ENCODE results near the gene GPR183.

GPR183 gene

GRCh38 chr13:99347335-99347878 lies 40.2 kb upstream of the GPR183 start:
- no CpG with 5 or more reads among the region's 6 CpGs for WGBS, 2 donors (ENCODE audit: extremely low coverage in 2 of 2, insufficient read length in 2 of 2, insufficient replicate concordance in 1 of 2)

DNA sequence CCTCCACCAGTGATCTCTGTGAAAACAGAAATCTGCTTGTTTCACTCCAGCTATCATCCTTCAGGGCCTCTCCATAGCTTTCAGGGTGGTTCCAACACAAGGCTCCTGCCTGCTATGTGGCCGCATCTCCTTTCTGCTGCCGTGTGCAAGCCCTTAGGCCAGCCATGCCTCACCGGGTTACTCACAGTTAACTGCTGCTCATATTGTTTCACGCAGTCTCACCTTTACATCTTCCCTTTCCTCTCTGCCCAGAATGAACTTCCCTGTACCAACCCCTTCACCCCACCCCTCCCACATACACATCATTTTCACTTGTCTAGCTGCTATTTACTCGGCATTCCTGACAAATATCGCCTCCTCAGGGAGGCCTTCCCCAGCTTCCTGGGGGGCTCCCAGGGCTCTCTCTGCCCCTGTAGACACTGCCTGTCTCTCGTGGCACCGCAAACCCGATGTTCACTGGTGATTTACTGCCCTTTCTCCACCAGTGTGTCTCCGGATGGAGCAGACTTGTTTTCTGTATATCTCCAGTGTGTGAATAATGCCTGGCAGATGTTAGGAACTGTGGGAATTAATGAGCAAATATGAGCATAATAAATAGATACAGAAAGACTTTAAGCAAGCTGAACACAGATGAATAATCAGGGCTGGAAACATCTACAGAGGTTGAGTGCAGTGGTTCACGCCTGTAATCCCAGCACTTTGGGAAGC lies 39.3 kb upstream of the GPR183 start:
- Histone ChIP-seq H3K4me3 (ENCODE audit: low read length in 2 of 2) (no peak overlapping the region), H3K23ac (ENCODE audit: low read depth, low read length, poor library complexity) (no peak overlapping the region), H3K9me3 (replicated peaks in 1 of 2; ENCODE audit: control insufficient read depth in 2 of 2, insufficient read depth in 1 of 2, low read depth in 1 of 2, low read length in 2 of 2) (no peaks in the 10 kb centered on the region), H2BK120ac (ENCODE audit: low read depth, low read length) (no peak overlapping the region), H2AFZ (ENCODE audit: low read length) (no peak overlapping the region), H3K14ac (ENCODE audit: low read length) (no peak overlapping the region), H4K8ac (ENCODE audit: low read depth, low read length) (no peak overlapping the region), H3K4ac (ENCODE audit: low read length) (no peak overlapping the region), H2BK5ac (ENCODE audit: low read length) (no peak overlapping the region), H3K4me1 (ENCODE audit: control insufficient read depth in 2 of 2, insufficient read depth in 1 of 2, low read depth in 1 of 2, low read length in 2 of 2) (no peaks in the 10 kb centered on the region), H3K4me2 (ENCODE audit: insufficient read depth, low read length, poor library complexity, severe bottlenecking) (no peak overlapping the region), H3K36me3 (replicated peaks in 1 of 2; ENCODE audit: control insufficient read depth in 2 of 2, insufficient read depth in 2 of 2, low read length in 2 of 2) (peaks cover 15 to 73% of the 10 kb centered on the region in 2 donors), H3K79me1 (ENCODE audit: low read depth, low read length) (no peaks in the 10 kb centered on the region), H4K91ac (ENCODE audit: low read depth, low read length, poor library complexity) (no peak overlapping the region), H3K9ac (ENCODE audit: low read depth, low read length, poor library complexity) (no peak overlapping the region), H3K27me3 (ENCODE audit: control insufficient read depth in 3 of 3, insufficient read depth in 3 of 3, low read depth in 1 of 3, low read length in 3 of 3) (no peaks in the 10 kb centered on the region), H3K27ac (replicated peaks; ENCODE audit: low read length) (no peak overlapping the region), H2BK15ac (ENCODE audit: low read length) (no peak overlapping the region), H2AK5ac (ENCODE audit: low read depth, low read length) (no peak overlapping the region), H2BK12ac (ENCODE audit: low read length) (no peak overlapping the region), H3K18ac (ENCODE audit: low read length) (no peak overlapping the region)
- no peak for DNase-seq (ENCODE audit: low spot score)
- WGBS, 2 donors (ENCODE audit: extremely low coverage in 2 of 2, insufficient read length in 2 of 2, insufficient replicate concordance in 1 of 2) = no CpG with 5 or more reads among the region's 11 CpGs

More at GRCh38 chr13:99347335-99347878, 40.2 kb upstream of the GPR183 start:
- H2BK120ac ChIP-seq (ENCODE audit: low read depth, low read length) = no peak overlapping the region
- no peak overlapping the region for H3K9ac ChIP-seq (ENCODE audit: low read depth, low read length, poor library complexity)
- no peaks in the 10 kb centered on the region for H3K27me3 ChIP-seq (ENCODE audit: control insufficient read depth in 3 of 3, insufficient read depth in 3 of 3, low read depth in 1 of 3, low read length in 3 of 3)
- H3K14ac ChIP-seq (ENCODE audit: low read length) = no peak overlapping the region
- H3K4me3 ChIP-seq (ENCODE audit: low read length in 2 of 2) = no peak overlapping the region
- H3K18ac ChIP-seq (ENCODE audit: low read length) = no peak overlapping the region
- H3K79me1 ChIP-seq (ENCODE audit: low read depth, low read length) = no peaks in the 10 kb centered on the region
- H2BK12ac ChIP-seq (ENCODE audit: low read length) = no peak overlapping the region
- no peak overlapping the region for H3K4ac ChIP-seq (ENCODE audit: low read length)
- H4K91ac ChIP-seq (ENCODE audit: low read depth, low read length, poor library complexity) = no peak overlapping the region
- H3K23ac ChIP-seq (ENCODE audit: low read depth, low read length, poor library complexity) = no peak overlapping the region
- no peak overlapping the region for H2BK5ac ChIP-seq (ENCODE audit: low read length)
- H4K8ac ChIP-seq (ENCODE audit: low read depth, low read length) = no peak overlapping the region
- H3K36me3 ChIP-seq (replicated peaks in 1 of 2; ENCODE audit: control insufficient read depth in 2 of 2, insufficient read depth in 2 of 2, low read length in 2 of 2) = peaks cover 10 to 68% of the 10 kb centered on the region in 2 donors
- no peaks in the 10 kb centered on the region for H3K9me3 ChIP-seq (replicated peaks in 1 of 2; ENCODE audit: control insufficient read depth in 2 of 2, insufficient read depth in 1 of 2, low read depth in 1 of 2, low read length in 2 of 2)
- H3K4me2 ChIP-seq (ENCODE audit: insufficient read depth, low read length, poor library complexity, severe bottlenecking) = no peak overlapping the region
- no peak overlapping the region for H2AK5ac ChIP-seq (ENCODE audit: low read depth, low read length)
- no peak for DNase-seq (ENCODE audit: low spot score)
- H2BK15ac ChIP-seq (ENCODE audit: low read length) = no peak overlapping the region
- no peak overlapping the region for H2AFZ ChIP-seq (ENCODE audit: low read length)
- no peaks in the 10 kb centered on the region for H3K4me1 ChIP-seq (ENCODE audit: control insufficient read depth in 2 of 2, insufficient read depth in 1 of 2, low read depth in 1 of 2, low read length in 2 of 2)
- H3K27ac ChIP-seq (replicated peaks; ENCODE audit: low read length) = no peak overlapping the region

GRCh38 chr13:99345345-99345744 lies 38.1 kb upstream of the GPR183 start:
- Histone ChIP-seq H2BK12ac (ENCODE audit: low read length) (no peak overlapping the region), H2BK5ac (ENCODE audit: low read length) (no peak overlapping the region), H3K18ac (ENCODE audit: low read length) (no peak overlapping the region), H3K14ac (ENCODE audit: low read length) (no peak overlapping the region), H2BK15ac (ENCODE audit: low read length) (no peak overlapping the region), H3K4ac (ENCODE audit: low read length) (no peak overlapping the region), H3K4me1 (ENCODE audit: control insufficient read depth in 2 of 2, insufficient read depth in 1 of 2, low read depth in 1 of 2, low read length in 2 of 2) (no peaks in the 10 kb centered on the region), H3K36me3 (replicated peaks in 1 of 2; ENCODE audit: control insufficient read depth in 2 of 2, insufficient read depth in 2 of 2, low read length in 2 of 2) (peaks cover 20 to 79% of the 10 kb centered on the region in 2 donors), H2AK5ac (ENCODE audit: low read depth, low read length) (no peak overlapping the region), H3K27ac (replicated peaks; ENCODE audit: low read length) (no peak overlapping the region), H3K27me3 (ENCODE audit: control insufficient read depth in 3 of 3, insufficient read depth in 3 of 3, low read depth in 1 of 3, low read length in 3 of 3) (no peaks in the 10 kb centered on the region), H4K8ac (ENCODE audit: low read depth, low read length) (no peak overlapping the region), H3K23ac (ENCODE audit: low read depth, low read length, poor library complexity) (no peak overlapping the region), H2BK120ac (ENCODE audit: low read depth, low read length) (no peak overlapping the region), H3K79me1 (ENCODE audit: low read depth, low read length) (no peaks in the 10 kb centered on the region), H3K9me3 (replicated peaks in 1 of 2; ENCODE audit: control insufficient read depth in 2 of 2, insufficient read depth in 1 of 2, low read depth in 1 of 2, low read length in 2 of 2) (no peaks in the 10 kb centered on the region), H4K91ac (ENCODE audit: low read depth, low read length, poor library complexity) (no peak overlapping the region), H3K4me2 (ENCODE audit: insufficient read depth, low read length, poor library complexity, severe bottlenecking) (no peak overlapping the region), H2AFZ (ENCODE audit: low read length) (no peak overlapping the region), H3K9ac (ENCODE audit: low read depth, low read length, poor library complexity) (no peak overlapping the region), H3K4me3 (ENCODE audit: low read length in 2 of 2) (no peak overlapping the region)
- no peak for DNase-seq (ENCODE audit: low spot score)
- WGBS, 2 donors (ENCODE audit: extremely low coverage in 2 of 2, insufficient read length in 2 of 2, insufficient replicate concordance in 1 of 2) = no CpG with 5 or more reads among the region's 5 CpGs

GRCh38 chr13:99344610-99345208 lies 37.5 kb upstream of the GPR183 start:
- Histone ChIP-seq H3K27ac (replicated peaks; ENCODE audit: low read length) (no peak overlapping the region), H3K36me3 (replicated peaks in 1 of 2; ENCODE audit: control insufficient read depth in 2 of 2, insufficient read depth in 2 of 2, low read length in 2 of 2) (peaks cover 20 to 81% of the 10 kb centered on the region in 2 donors)
- DNase-seq (ENCODE audit: low spot score) = no peak

More at GRCh38 chr13:99344610-99345208, 37.5 kb upstream of the GPR183 start:
- H3K14ac ChIP-seq (ENCODE audit: low read length) = no peak overlapping the region
- H3K4me1 ChIP-seq (ENCODE audit: control insufficient read depth in 2 of 2, insufficient read depth in 1 of 2, low read depth in 1 of 2, low read length in 2 of 2) = no peaks in the 10 kb centered on the region
- no peak overlapping the region for H3K4me2 ChIP-seq (ENCODE audit: insufficient read depth, low read length, poor library complexity, severe bottlenecking)
- H3K4me3 ChIP-seq (ENCODE audit: low read length in 2 of 2) = no peak overlapping the region
- no peak overlapping the region for H3K4ac ChIP-seq (ENCODE audit: low read length)
- H2BK5ac ChIP-seq (ENCODE audit: low read length) = no peak overlapping the region
- H2BK15ac ChIP-seq (ENCODE audit: low read length) = no peak overlapping the region
- WGBS, 2 donors (ENCODE audit: extremely low coverage in 2 of 2, insufficient read length in 2 of 2, insufficient replicate concordance in 1 of 2) = no CpG with 5 or more reads among the region's 6 CpGs
- H2AK5ac ChIP-seq (ENCODE audit: low read depth, low read length) = no peak overlapping the region
- no peak overlapping the region for H3K23ac ChIP-seq (ENCODE audit: low read depth, low read length, poor library complexity)
- no peaks in the 10 kb centered on the region for H3K79me1 ChIP-seq (ENCODE audit: low read depth, low read length)
- no peak overlapping the region for H4K91ac ChIP-seq (ENCODE audit: low read depth, low read length, poor library complexity)
- no peak overlapping the region for H3K9ac ChIP-seq (ENCODE audit: low read depth, low read length, poor library complexity)
- H3K27me3 ChIP-seq (ENCODE audit: control insufficient read depth in 3 of 3, insufficient read depth in 3 of 3, low read depth in 1 of 3, low read length in 3 of 3) = no peaks in the 10 kb centered on the region
- H2AFZ ChIP-seq (ENCODE audit: low read length) = no peak overlapping the region
- no peak overlapping the region for H4K8ac ChIP-seq (ENCODE audit: low read depth, low read length)
- no peaks in the 10 kb centered on the region for H3K9me3 ChIP-seq (replicated peaks in 1 of 2; ENCODE audit: control insufficient read depth in 2 of 2, insufficient read depth in 1 of 2, low read depth in 1 of 2, low read length in 2 of 2)
- no peak overlapping the region for H3K18ac ChIP-seq (ENCODE audit: low read length)
- H2BK120ac ChIP-seq (ENCODE audit: low read depth, low read length) = no peak overlapping the region
- H2BK12ac ChIP-seq (ENCODE audit: low read length) = no peak overlapping the region

Data from neuronal stem cell (in vitro differentiated cells).